Inferior parietal cortex (tissue), 1 donor: ENCODE measurements around the gene LRRK1.

Experiments
- DNase-seq: peaks from one replicate; pipeline ENCODE4 v3.0.0-alpha.2; 2016; ENCODE audit errors: extremely low spot score

Gene LRRK1

DNA sequence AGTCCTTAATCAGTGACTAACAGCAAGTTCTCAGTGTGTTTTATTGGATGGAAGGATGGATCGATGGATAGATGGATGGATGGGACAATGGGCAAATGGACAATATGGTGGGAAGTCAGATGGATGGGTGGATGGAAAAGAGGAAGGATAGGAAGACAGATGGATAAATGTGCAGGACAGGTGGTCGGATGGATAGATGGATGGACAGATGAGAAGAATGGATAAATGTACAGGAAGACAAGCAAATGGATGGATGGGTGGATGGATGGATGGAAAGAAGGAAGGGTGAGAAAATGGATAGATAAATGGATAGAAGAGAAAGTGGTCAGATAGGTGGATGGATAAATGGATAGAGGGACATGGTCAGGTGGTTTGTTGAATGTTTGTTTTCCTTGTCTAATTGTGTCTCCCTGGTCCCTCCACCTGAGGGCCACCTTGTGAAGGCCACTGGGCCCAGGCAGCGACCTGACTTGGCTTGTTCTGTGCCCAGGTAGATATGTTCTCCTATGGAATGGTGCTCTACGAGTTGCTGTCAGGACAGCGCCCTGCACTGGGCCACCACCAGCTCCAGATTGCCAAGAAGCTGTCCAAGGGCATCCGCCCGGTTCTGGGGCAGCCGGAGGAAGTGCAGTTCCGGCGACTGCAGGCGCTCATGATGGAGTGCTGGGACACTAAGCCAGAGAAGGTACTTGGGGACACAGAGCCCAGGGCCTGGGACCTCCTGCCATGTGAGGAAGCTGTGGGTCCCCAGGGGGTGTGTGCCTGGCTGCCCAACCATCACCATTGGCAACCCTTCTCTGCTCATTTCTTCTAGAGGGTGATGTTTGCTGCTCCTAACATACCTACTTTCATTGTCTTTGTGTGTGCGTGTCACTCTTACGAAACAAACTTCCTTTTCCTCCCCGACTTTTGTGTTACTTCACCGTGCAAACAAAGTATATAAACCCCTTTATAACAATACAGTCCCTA is 137.5 kb downstream of the LRRK1 start:
- no peak for DNase-seq

DNA sequence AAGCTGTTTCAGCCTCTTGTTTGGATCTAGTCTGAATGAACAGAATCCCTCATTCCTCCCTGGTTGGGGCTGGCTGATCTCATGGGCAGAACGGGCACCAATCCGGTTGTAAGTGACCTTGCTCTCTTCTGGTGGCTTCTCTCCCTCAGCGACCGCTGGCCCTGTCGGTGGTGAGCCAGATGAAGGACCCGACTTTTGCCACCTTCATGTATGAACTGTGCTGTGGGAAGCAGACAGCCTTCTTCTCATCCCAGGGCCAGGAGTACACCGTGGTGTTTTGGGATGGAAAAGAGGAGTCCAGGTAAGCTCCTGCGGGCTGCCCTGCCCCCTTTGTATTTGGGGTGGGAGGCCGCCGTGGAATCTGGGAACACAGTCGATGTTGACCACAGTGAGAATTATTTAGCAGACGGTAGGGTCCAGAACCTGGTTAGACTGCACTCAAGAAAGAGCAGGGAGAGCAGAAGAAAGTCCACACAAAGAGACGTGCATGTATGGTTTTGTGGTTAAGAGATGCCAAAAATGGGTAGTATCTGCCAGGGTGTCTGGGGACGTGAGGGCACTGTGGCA is 138.8 kb downstream of the LRRK1 start:
- DNase-seq: no peak

DNA sequence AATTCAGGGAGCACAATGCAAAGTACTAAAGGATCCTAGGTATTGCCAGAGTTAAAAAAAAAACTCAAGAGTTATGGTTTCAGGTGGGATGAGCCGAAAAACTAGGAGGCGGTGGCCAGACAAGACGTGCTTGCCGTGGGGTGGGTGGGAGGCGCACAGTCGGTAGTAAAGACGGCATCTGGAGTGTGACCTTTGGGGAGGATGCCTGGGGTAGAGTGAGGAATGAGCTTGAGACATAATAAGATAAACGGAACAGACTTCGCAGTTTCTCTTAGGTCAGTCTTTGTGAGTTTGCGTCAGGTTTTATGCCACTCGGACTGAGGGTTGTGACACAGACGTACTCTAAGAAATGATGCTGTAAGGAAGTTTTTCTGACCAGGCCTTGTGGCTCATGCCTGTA is 139.6 kb downstream of the LRRK1 start:
- DNase-seq: no peak

DNA sequence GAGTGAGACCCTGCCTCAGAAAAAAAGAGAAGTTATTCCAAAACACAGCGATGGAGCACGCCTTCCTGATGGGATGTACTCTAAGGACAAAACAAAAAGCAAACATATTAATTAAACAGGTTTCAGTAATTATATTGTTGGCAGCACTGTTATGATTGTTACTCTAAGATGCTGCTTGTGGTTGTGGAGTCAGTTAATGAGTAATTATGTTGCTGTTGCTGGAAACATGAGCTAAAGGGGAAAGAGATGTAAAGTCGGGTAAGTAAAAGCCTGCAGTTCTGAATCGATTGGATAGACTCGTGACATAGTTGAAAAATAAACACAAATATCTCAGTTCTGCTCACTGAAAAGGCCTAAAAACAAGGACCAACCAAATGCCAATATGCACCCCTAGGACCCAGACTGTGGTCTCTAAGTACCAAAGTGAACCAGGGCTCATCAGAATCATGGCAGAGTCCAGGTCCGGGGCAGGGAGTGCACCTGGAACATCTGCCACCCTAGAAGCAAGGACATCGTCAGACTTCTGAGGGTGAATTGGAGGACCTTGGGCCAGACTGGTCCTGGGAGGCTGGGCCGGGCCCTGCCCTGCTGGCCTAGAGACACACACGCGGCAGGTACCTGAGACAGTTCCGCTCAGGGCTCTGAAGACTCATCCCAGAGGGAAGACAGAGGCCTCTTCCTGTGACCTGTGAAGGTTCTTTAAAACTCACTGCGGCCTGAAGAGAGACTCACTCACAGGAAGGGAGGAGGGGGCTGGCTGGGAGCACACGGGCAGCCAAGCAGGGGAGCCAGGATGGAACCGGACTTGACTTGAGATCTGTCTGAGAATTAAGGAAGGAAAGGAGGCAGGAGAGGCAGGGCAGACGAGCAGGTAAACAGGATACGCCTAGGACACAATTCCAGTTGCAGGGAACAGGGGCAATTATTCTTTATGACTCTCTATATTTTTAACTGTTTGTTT is 140.5 kb downstream of the LRRK1 start:
- no peak for DNase-seq

DNA sequence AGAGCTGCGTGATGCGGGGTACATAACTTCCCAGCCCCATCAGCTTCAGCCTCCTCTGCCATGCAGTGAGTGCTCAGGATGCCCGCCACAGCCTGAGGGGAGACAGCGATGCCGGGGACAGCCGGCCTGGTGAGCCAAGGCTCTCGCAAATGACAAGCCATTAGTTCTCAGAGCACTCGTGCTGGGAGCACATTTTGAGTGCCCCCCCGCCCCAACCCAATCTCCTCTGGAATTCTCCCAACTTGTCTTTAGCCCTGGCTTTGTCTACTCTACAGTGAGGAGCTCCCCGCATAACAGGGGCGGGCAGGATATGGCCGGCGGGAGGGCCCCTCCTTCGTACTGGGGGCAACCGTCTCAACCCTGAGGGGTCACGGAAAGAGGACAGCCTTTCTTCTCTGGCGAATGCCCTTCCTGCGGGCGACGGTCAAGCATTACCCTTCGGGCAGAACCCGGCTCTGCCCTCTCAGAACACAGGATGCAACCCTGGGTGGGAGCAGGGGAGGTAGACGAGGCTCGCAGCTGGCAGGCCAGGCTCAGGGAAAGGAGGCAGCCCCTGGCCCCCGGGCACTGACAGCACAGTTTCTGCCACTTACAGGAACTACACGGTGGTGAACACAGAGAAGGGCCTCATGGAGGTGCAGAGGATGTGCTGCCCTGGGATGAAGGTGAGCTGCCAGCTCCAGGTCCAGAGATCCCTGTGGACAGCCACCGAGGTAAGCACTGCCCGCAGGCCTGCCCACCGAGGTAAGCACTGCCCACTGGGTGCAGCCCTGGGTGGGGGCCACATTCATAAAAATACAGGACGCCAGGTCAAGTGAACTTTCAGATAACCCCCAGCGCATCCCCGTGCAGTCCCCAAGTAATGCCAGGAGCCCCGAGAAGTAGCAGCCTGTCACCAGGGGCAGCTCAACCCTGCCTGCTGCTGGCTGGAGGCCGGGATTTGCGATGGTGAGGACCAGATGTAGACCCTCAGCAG is 141.7 kb downstream of the LRRK1 start:
- DNase-seq: no peak

DNA sequence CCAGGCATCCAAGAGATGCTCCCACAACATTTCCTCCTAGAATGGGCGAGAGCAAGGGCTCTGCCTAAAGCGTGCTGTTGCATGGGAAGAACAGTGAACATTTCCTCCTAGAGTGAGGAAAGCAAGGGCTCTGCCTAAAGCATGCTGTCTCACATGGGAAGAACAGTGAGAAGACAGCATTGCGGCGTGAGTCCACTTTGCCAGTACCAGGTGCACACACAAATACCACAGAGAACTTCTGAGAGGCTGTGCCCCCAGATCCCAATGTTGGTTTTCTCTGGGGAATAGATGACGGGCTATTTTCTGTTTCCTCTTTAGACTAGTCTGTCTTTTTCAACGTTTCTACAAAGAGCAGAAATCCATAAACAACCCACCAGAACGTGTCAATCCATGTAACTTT is 142.9 kb downstream of the LRRK1 start:
- DNase-seq: no peak

DNA sequence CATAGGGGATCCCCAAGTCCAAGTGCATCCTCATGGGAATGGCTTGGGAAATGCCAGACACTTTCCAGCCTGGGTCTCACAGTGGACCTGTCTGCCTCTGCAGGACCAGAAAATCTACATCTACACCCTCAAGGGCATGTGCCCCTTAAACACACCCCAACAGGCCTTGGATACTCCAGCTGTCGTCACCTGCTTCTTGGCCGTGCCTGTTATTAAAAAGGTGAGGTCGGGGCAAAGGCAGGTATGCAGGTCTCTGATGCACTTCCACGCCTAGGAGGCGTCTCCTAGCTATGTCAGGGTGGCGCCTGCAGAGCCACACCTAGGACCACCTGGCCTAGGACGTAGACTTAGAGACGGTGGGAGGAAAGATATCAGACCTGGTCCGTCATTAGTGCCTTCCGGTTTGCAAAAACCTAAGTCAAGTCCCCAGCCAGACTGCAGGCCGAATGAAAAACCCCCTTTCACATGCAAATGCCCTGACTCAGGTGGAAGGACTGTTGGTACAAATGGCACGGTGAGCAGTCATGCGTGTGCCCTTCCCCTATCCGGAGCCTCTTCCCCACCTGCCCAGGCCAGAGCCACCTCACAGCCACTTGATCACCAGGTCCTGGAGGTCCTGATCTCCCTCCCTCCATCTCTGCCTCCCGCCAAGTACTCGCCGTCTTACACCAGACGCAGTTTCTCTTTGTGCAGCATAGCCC is 143.5 kb downstream of the LRRK1 start:
- no peak for DNase-seq

DNA sequence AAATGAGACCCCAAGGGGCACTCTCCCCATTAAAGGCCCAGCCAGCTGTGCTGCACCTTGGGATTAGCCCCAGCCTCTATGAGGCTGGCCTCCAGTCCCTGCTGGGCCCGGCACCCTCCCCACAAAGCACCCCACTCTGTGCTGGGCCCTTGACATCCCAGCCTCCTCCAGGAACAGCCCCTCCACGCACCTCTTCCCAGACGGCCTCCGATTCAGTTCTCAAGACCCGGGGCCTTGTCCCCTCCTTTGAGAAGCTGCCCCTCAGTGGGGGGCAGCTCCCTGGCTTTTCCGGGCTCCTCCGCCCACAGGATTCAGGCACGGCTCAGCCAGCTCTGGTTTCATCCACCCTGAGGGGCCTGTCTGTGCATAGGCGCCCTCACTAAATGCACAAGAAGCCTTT is 144.1 kb downstream of the LRRK1 start:
- no peak for DNase-seq

DNA sequence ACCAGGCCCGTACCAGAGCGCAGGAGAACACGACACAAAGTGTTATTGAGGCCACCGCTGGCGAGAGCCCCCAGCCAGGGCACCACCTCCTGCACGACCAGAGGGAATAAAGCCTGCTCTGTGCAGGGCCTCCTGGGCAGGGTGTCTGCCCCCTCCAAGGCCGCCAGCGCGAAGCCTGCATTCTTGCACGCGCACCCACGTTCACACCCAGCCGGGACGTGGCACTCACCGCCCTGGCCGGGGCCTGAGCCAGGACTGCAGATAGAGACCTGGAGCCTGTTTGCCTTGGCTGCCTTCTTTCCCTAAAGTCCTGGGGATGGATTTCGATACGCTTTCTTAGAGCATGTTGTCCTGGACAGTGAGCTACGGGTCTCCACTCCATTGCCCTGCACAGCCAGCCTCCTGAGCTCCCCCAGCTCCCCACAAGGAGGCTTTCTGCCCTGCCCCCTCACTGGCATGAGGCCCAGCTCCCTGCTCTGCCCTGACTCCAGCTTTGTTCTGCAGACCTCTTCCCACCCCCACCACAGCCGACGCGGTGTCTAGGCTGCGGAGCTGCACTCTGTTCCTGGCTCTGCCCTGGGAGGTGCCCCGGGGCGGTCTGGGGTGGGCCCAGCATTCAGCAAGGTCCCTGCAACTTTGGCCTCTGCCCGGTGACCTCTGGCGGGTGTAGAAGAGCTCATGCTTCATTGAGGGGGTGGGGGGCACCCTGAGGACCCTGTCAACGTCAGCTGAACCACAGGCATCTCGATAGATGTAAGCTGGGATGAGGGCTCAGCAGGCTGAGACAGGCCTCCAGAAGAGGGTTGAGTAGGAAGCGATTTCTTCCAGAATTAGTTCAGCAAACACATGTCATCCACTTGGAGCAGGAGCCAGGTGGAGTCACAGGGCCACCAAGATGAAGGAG is 145.0 kb downstream of the LRRK1 start:
- no peak for DNase-seq

DNA sequence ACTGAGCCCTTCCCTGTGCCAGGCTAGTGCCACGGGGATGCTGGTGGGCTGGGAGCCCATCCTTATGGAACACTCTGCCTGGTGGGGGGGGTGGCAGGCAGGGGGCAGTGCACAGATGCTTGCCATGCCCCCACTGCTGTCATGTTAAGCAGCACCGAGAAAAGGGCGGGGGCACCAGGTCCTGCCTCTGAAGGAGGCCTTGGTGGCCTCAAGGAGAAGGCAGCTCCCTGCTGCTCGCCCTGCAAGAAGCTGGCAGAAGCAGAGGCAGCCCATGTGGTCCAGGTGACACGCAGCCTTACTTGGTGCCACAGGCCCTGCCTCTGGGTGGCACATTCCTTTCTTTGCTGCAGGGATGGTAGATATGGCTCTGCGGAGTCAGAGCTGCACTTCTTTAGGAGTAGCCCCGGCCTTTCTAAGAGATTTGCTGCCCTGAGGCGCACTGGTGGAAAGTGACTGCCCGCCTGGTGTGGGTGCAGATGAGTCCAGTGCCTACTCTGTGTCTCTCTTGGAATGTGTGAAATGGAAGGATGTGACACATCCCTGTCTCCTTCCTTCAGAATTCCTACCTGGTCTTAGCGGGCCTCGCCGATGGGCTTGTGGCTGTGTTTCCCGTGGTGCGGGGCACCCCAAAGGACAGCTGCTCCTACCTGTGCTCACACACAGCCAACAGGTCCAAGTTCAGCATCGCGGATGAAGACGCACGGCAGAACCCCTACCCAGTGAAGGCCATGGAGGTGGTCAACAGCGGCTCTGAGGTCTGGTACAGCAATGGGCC is 145.8 kb downstream of the LRRK1 start:
- DNase-seq: no peak

DNA sequence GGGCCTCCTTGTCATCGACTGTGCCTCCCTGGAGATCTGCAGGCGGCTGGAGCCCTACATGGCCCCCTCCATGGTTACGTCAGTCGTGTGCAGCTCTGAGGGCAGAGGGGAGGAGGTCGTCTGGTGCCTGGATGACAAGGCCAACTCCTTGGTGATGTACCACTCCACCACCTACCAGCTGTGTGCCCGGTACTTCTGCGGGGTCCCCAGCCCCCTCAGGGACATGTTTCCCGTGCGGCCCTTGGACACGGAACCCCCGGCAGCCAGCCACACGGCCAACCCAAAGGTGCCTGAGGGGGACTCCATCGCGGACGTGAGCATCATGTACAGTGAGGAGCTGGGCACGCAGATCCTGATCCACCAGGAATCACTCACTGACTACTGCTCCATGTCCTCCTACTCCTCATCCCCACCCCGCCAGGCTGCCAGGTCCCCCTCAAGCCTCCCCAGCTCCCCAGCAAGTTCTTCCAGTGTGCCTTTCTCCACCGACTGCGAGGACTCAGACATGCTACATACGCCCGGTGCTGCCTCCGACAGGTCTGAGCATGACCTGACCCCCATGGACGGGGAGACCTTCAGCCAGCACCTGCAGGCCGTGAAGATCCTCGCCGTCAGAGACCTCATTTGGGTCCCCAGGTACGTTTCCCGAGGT is 146.5 kb downstream of the LRRK1 start:
- no peak for DNase-seq

DNA sequence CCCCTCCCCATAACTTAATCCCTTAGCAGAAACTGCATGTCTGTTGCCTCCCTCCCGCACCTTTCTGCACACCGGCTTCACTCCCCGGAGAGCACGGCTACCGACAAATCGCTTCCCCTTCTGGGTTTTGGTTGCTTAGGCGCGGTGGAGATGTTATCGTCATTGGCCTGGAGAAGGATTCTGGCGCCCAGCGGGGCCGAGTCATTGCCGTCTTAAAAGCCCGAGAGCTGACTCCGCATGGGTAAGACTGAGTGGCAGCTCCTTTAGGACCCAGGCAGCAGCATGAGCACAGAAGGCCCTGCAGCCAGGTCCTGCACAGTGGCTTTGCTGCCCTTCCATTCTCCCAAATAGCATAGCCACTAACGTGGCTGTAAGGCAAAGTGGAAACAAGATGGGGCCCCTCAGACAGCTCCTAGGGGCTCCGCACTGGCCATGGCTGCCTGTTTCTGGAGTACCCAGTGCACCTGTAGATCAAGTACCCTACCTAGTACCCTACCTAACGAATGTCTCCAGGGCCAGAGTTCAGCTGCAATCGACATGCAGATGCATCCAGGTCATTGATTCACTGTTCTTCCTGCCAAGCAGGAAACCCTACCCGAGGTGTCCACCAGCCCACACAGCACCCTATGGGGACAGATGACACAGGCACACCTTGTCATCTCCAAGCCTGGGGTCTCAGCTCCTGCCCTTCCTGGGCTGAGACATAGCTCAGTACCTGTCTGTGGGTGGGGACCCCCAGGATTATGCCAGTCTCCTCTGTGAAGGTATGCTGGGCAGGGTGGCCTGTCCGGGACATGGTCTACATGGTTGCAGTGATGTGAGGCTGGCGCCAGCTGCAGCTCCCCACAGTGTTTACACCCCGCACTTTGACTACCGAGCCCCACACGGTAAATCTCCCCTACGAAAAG is 147.6 kb downstream of the LRRK1 start:
- DNase-seq: no peak

DNA sequence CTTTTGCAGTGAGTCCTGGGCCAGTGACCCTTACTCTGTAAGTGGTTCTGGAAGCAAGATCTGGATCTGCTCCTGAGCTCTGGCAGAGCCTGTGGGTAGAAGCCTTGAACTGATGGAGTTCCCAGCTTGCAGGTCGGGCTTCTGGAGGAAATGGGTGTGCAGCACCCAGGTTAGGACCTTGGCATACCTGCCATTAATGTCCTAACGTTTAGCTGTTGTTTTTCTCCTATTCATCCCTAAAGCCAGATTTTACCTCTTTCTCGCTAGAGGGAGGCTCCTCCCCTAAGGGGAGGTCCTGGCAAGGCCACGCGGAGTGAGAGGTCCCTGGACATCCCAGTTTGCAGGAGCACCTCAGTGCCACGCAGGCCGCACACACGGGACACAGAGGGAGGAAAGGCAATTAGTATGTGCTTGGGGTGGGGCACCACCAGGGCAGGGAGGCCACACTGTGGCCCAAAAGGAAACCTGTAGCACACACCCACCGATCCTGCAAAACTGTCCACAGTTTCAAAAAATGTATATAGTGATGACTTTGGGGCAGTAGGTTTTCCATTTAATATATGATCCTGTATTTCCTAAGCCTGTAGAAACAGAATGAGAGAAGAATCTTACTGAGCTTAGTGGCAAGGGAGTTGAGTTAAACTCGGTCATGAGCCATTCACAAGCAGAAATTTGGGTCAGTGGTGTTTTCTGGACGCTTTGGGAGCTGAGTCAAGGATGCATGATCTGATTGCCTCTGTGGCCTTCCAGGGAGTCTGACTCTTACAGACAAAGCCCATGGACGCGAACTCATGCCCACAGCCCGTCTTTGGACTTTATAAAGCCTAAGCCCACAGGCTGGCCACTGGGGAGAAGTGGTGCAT is 148.7 kb downstream of the LRRK1 start:
- no peak for DNase-seq

DNA sequence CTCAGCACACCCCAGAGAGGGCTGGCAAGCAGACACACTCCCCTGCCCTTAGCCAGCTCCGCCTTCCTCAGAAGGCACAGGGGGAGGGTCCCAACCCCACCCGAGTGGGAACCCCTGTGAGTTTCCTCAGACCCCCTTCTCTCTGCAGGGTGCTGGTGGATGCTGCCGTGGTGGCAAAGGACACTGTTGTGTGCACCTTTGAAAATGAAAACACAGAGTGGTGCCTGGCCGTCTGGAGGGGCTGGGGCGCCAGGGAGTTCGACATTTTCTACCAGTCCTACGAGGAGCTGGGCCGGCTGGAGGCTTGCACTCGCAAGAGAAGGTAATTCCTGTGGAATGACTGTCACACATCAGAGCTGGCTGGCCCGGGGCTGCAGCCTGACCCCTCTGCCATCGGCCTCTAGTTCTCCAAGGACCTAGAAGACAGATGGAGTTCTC is 149.4 kb downstream of the LRRK1 start:
- DNase-seq: no peak

DNA sequence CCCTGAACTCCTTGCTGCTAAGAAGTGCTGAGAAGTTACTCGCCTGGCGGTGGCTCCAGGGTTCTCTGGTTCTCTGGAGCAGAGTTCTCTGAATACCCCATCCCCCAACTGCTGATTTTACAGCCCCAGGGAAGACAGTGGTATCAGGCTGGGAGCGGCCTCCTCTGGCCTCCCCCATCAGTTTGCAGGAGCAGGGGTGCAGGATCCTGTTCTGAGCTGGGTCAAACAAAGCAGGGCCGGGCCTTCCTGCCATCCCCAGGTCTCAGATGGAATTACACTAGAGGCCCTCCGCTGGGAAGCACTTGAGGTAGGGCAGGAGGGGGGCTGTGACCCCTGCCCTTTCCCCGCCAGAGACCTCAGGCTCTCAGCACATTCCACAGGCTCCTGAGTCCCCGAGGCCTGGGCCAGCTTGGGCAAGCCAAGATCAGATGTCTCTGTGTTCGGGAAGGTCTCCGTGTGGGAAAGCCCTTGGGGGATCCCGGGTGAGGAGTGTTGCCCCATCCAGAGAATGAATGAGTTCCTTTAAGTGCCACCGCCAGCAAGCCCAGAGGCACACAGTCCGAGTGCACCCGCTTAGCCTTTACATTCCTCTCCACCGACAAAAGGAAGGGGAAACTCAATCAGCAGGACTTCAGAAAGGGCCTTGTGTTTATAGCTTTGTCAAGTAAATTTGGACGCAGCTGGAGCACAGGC is 149.9 kb downstream of the LRRK1 start:
- DNase-seq: no peak
